GM23248 (cell line): ENCODE data around the gene CREBBP.

Source experiments
- EZH2 ChIP-seq: fragments of 200-600 bp; sonication (generic); IDR thresholded peaks from 2 replicates; pipeline ENCODE4 v1.6.1; 2018; ENCODE audit warnings: antibody characterized with exemption, mild to moderate bottlenecking; ENCODE audit not compliant: insufficient read depth, poor library complexity, severe bottlenecking
- EZH2phosphoT487 ChIP-seq: fragments of 200-600 bp; sonication (generic); IDR thresholded peaks from 2 replicates; pipeline ENCODE4 v1.6.1; 2018; ENCODE audit warnings: antibody characterized with exemption, moderate library complexity, mild to moderate bottlenecking, low read depth; ENCODE audit not compliant: insufficient read depth

DNA sequence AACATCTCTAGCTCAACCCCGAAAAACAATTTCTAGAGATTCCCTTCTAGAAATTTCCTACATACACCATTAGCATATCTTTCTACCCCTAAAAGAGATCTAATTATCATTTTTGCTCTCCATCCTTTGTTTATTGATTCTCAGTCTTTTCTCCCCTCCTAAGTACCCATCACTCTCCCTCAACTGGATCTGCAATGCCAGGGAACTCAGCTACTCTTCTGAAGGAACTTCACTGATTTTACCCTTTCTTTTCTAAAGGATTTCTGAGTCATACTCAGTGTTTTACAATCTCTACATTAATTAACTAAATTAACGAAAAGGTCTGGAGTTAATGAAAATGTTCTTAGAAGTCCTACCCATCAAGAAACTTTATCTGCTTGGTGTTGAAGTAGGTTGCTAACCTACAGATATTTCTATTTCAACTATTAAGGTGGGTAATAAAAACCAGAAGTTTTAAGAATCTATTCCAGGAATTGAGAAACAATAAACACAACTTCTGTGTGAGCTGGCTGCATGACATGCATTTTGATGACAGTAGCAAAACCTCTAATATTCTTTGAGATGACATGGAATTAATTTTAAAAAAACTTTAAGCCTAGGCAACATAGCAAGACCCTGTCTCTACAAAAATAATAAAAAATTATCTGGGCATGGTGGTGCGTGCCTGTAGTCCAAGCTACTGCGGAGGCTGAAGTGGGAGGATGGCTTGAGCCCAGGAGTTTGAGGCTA lies 13.6 kb downstream of the CREBBP start:
- TF ChIP-seq EZH2 = no peak
- TF ChIP-seq EZH2phosphoT487 = no peak
